Renal cortical epithelial cell (primary cell): Measurements from ENCODE around the gene FUT6. TPM values are rescaled to one million over a fixed set of nuclear protein-coding genes. Genes with fewer than 3 reads are reported as not detected.
"Not testable (repeated sequence)": the region's sequence is repeated elsewhere in the genome, so short reads cannot be mapped to it uniquely, and the experiment has no call there.

Source experiments
- DNase-seq: peaks from one replicate; pipeline ENCODE4 v3.0.0-alpha.2; 2011; ENCODE audit warnings: low read depth
- total RNA-seq: library from RNA; depleted of rRNA; stranded (reverse); fragments of >200 nt; gene quantifications from 2 replicates; pipeline ENCODE4 v1.2.3, GENCODE V29; 2014

Gene FUT6
- total RNA-seq, 1 donor from 2014 or later, result 0.05 TPM

DNA sequence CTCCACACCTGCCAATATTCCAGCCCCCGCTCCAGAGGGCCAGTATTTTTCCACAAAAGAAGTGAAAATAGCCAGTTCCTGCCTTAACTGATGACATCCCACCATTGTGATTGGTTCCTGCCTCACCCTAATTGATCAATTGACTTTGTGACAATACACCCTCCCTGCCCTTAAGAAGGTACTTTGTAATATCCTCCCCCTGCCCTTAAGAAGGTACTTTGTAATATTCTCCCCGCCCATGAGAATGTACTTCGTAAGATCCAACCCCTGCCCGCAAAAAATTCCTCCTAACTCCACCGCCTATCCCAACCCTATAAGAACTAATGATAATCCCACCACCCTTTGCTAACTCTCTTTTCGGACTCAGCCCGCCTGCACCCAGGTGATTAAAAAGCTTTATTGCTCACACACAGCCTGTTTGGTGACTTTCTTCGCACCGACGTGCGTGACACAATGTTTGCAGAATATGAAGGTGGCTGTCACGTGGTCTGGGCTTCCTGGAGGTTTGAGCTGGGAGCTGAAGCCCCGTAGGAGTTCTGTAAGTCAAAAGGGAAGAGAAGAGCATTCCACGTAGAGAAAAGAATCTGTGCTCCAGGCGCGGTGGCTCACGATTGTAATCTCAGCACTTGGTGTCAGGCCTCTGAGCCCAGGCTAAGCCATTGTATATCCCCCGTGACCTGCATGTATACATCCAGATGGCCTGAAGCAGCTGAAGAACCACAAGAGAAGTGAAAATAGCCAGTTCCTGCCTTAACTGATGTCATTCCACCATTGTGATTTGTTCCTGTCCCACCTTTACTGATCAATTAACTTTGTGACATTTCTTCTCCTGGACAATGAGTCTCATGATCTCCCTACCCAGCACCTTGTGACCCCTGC, 17.9 kb upstream of the FUT6 start:
- DNase-seq, result no peak

DNA sequence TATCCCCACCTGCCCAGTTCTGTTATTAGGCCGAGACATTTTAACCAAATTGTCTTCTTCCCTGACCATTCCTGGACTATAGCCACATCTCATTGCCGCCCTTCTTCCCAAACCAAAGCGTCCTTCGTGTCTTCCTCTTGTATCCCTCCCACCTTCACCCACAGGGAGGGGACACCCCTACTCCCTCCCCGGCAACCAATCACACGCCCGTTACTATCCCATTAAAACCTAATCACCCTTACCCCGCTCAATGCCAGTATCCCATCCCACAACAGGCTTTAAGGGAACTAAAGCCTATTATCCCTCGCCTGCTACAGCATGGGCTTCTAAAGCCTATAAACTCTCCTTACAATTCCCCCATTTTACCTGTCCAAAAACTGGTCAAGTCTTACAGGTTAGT, 15.6 kb upstream of the FUT6 start:
- DNase-seq, result not testable (repeated sequence)

DNA sequence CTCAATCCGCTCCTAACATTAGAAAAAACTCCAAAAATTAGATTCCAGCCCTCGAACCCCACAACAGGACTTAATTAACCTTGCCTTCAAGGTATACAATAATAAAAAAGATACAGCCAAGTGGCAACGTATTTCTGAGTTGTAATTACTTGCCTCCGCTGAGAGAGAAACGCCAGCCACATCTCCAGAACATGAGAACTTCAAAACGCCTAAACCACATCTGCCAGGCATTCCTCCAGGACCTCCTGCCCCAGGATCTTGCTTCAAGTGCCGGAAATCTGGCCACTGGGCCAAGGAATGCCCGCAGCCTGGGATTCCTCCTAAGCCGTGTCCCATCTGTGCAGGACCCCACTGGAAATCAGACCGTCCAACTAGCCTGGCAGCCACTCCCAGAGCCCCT, 14.6 kb upstream of the FUT6 start:
- DNase-seq, result not testable (repeated sequence)

DNA sequence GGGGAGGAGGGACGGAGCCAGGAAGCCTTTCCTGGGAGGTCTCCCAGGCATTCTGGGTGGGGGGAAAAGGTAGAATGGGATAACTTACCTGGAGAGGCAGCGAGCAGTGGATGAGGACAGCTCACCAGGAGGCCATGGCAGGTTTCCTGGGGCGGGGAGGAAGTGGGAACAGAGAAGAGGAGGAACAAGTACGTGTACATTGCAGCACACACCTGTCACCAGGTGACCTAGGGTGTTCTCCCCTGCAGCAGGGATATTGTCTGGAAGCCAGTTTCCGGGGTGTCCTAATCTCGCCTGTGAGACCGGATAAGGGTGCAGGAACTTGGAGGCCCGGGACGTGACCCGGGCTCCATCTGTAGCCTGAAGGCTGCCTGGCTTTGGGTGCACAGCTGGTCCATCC, 11.8 kb upstream of the FUT6 start, which contains the start of gene FUT3:
TSS of gene FUT3 (minus strand) at position 148 of the 400 bp plus-strand sequence.
- no peak for DNase-seq

DNA sequence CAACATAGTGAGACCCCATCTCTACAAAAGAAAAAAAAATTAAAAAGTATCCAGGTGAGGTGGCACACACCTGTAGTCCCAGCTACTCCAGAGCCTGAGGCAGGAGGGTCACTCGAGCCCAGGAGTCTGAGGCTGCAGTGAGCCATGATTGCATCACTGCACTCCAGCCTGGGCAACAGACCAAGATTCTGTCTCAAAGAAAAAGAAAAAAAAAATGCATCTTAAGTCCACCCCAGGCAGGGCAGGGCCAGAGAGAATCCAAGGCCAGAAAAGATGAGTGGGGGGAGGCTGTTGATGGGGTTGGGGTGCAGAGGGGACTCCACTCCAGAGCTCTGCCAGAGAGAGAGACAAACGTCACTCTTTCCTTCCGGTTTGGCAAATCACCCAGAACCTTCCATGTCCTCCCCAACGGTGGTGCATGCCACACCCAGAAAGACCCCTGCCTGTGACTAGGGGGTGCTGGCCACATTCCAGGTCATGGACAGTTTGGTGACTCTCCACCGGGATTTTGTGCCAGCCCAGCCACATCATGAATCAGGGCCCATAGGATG, 11.3 kb upstream of the FUT6 start:
- peak; percentile 74 for DNase-seq

DNA sequence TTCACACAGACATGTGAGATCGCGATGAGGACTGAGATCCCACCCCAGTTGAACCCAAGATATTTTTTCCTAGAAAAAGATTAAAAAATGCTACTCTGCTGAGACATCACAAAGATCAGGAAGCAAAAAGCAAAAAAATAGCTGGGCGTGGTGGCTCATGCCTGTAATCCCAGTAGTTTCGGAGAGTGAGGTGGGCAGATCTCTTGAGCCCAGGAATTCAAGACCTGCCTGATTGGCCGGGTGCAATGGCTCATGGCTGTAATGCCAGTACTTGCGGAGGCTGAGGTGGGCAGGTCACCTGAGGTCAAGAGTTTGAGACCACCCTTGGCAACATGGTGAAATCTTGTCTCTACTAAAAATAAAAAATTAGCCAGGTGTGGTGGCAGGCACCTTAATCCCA, 10.7 kb upstream of the FUT6 start:
- DNase-seq, result no peak

DNA sequence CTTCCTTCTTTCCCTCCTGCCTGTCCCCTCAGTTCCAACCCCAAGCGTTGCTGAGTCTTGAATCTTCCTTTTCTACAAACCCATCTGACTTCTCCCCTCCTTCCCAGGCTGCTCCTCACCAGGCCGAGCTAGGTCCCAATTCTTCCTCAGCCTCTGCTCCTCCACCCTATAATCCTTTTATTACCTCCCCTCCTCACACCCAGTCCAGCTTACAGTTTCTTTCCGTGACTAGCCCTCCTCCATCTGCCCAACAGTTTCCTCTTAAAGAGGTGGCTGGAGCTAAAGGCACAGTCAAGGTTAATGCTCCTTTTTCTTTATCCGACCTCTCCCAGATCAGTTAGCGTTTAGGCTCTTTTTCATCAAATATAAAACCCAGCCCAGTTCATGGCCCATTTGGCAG, 9.1 kb upstream of the FUT6 start:
- DNase-seq, result not testable (repeated sequence)

DNA sequence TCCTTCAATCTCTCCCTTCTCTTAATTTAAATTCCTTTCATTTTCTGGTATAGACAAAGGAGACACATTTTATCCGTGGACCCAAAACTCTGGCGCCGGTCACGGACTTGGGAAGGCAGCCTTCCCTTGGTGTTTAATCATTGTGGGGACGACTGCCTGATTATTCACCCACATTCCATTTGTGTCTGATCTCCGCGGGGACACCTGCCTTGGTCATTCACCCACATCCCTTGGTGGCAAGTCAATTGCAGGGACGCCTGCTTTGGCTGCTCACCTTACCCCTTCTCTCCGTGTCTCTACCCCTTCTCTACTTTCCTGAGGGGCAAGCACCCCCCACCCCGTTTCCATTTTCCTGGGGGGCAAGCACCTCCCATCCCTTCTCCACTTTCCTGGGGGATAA, 8.3 kb upstream of the FUT6 start:
- not testable (repeated sequence) for DNase-seq

DNA sequence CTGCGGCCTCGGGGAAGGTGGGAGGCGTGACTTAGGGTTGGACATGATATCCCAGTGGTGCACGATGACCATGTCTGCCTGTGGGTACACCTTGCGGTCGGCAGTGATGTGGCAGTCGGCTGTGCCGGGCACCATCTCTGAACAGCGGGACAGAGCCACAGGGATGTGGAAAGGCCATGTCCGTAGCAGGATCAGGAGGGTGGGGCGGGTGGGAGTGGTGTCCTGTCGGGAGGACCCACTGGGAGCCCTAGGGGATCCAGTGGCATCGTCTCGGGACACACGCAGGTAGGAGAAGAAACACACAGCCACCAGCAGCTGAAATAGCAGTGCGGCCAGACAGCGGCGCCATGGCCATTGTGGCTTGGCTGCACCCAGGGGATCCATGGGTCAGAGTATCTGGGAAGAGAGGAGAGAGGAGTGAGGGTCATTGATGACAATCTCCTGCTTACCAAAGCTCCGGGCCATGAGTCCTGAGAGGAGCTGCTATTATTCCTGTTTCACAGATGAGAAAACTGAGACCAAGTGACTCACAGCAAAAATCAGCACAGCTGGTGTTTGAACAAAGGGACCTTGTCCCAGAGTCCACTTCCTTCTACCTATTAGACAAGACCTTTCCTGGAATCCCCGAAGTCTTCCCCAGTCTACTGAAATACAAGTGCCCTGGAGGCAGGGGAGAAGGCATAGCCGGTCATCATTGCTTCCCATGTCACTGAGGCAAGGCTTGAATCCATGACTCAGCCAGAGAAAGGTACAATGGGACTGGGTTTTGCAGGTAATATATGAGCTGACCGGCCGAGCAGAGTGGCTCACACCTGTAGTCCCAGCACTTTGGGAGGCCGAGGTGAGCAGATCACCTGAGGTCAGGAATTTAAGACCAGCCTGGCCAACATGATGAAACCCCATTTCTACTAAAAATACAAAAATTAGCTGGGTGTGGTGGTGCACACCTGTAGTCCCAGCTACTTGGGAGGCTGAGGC, 5.2 kb upstream of the FUT6 start:
- DNase-seq, result no peak

DNA sequence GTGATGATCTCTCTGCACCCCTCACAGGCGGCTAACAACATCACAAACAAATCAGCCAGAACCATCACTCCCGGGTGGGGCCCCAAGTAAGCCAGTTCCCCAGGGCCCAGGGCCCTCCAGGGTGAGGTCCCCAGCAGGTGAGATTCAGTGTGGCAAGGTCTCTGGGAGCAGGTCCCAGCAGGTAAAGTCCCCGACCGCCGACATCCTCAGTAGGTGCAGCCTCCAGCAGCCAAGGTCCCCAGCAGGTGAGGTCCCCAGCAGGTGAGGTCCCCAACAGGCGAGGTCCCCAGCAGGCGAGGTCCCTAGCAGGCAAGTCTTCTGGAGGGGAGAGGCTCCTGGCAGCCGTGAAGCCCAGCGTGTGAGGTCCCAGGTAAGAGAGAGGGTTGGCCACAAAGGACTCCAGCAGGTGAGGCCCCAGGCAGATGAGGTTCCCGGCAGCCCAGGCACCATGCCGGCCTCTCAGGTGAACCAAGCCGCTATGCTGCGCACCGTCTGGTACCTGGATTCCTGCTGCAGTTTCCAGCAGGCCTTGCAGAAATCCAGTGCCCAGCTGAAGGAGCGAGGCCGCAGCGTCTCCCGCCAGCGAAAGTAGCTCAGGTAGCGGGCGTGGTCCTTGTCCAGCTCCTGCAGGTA, 3.9 kb upstream of the FUT6 start:
- DNase-seq, result no peak

DNA sequence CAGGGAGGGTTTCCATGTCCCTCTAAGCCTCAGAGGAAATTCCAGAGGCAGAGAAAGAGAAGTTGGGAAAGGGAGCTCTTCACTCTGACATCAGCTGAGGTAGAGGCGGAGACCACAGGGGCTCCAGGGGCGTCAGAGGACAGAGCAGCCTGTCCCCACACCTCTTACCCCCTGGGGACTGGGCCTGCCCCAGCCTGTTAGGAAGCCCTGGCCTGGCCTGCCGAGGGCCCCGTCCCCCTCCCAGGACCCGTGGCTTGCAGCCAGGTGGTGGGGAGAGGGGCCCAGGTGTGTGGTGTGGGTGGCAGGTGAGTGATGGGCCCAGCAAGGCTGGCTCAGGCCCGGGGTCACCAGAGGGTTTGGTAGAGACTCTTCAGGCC, 2.2 kb upstream of the FUT6 start:
- not testable (repeated sequence) for DNase-seq

DNA sequence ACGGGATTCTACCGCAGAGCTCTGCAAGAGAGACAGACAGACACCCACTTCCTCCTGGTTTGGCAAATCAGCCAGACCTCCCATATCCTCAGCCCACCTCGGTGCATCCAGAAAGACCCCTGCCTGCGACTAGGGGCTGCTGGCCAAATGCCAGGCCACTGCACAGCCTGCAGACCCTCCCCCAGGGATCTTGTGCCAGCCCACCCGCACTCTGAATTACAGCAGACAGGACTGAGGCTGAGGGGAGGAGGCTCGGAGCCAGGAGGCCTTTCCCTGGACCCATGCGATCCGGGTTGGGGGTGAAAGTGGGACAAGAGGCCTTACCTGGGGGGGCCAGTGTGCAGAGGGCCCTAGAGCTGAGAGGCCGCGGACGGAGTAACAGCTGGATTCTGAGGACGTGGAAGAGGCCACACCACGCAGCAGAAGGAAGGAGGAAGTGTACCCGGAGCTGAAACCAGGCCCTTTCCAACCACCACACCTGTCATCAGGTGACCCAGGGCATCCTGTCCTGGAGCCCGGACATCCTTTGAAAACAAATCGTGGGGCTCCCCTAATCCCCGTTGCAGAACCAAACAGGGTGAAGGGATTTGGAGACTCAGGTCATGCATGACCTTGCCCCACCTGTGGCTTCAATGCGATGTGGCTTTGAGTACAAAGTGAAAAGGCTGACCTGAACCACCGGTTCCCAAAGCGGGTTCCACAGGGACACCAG, 993 bp downstream of the FUT6 start:
- DNase-seq, result no peak

DNA sequence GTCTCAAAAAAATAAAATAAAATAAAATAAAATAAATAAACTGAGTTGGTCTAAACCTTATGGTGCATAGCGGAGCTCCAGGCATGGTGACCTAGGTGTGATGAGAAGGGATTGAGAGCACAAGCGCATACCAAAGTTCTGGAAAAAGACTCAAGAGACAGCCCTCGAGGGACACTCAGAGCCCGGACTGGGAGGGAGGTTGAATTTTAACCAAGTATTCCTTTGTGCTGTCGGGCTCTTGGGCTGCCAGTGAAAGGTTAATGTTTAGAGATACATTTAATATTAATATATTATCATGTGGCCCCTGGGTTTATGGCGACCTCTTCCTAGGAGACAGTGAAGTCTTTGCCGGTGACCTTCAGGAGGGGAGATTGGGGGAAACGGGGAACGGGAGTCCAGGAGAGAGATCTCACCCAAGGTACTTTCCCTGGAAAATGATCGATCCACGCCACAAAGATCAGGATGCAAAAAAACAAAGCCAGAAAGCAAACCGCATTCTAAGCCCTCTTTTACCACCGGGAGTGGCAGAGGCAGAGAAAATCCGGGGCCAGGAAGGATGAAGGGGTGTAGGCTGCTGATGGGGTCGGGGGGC, 1.6 kb downstream of the FUT6 start:
- DNase-seq, result no peak

DNA sequence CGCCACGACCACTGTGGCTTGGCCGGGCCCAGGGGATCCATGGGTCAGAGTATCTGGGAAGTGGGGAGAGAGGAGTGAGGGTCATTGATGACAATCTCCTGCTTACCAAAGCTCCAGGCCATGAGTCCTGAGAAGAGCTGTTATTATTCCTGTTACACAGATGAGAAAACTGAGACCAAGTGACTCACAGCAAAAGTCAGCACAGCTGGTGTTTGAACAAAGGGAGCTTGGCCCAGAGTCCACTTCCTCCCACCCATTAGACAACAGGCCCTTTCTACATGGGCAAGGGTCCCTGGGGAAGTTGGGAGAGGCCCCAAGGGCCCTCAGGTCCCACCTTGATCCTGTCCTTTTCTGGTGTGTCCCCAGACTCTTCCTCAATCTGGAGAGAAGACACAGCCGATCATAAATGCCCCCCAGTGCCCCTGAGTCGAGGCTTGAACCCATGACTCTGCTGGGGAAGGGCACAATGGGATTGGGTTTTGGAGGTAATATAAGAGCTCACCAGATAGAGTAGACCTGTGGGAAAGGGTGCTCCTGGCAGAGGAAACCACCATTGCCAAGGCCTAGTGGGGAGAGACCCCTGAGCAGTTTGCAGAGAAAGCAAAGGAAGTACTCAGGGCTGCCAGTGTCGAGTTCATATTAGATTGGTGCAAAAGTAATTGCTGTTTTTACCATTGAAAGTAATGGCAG, 6.8 kb downstream of the FUT6 start:
- no peak for DNase-seq

DNA sequence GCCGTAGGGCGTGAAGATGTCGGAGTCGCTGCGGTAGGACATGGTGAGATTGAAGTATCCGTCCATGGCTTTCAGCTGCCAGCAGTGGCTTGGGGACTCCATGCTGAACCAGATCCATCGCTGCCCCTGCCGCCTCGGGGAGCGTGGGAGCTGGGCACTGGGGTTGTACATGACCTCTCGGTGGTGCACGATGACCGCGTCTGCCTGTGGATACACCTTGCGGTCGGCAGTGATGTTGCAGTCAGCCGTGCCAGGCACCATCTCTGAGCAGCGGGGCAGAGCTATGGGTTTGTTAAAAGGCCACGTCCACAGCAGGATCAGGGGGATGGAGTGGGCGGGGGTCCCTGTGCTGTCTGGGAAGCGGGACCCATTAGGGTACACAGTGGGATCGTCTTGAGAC, 7.4 kb downstream of the FUT6 start:
- DNase-seq, result no peak

DNA sequence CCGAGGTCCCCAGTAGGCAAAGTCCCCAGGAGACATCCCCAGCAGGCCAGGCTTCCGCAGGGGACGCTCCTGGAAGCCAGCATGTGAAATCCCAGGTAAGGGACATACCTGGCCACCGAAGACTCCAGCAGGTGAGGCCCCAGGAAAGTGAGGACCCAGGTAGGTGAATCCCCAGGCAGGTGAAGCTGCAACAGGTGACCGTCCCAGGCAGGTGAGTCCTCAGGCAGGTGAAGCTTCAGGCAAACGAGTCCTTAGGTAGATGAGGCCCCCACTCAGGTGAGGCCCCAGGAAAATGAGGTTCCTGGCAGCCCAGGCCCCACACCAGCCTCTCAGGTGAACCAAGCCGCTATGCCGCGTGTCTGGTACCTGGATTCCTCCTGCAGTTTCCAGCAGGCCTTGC, 8.3 kb downstream of the FUT6 start:
- no peak for DNase-seq

DNA sequence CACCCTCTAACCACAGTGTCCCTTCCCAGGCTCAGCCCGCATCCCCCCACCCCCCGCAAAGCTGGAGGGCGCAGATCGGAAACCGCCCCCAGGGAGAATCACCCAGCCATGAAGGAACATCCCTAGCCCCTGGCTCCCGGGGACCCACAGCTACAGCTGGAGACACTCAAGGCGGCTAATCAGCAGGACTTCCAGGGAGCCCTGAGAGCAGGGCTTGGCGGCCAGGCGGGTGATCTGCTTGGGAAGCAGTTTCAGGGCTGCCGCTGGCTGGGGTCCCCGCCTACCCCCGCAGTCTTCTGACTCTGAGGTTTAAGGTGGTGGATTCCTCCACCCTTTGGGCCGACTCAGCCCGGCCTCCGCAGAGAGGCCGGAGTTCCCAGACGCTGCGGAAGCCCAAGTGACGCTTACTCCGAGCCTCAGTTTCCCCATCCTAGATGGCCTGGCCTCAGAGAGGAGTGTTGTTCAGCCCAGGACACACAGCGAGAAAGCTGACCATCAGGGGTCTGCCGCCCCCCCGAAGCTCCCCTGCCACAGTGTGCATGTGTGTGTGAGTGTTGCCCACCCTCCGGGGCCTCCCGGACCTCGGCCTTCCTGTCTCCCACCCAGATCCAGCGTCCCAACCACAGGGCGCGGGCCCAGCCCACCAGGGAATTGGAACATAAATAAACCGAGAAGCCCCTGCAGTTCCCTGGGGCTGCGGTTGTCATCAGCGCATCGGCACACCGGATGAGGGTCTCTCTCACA, 9.8 kb downstream of the FUT6 start:
- no peak for DNase-seq

DNA sequence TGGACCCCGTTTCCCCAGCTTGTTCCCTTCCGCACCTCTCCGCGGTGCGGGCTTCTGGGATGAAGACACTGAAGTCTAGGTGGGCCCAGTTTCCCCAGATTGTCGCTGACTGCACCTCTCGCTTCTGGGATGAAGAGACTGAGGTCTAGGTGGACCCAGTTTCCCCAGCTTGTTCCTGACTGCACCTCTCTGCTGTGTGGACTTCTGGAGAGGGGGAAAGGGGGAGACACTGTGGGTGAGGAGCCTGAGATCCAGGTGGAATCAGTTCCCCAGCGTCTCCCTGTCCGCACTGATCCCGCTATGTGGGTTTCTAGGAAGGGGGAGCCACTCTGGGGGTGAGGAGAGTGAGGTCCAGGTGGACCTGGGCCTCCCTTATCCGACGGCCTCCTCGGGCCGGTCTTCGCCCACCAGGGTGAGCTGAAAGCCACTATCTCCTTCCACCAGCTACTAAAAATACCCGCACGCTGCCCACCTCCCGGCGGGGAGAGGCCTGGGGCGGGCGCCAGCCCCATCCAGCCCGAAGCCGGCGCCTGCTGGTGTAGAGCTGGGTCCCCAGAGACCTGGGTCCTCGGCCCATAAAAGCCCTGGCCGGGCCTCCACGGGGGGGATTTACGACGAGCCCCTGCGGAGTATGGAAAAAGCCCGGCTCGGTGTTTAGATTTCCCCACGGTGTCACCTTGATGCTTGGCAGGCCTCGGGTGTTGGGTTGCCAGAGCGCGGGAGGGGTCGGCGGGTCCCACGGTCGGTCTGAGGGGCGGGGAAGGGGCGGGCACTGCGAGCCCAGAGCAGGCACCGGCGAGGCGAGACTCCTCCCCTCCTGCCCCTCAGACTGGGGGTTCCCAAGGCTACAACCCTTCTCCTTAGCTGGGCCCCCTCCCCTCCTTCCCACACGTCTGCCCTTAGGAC, 10.6 kb downstream of the FUT6 start:
- DNase-seq, result no peak
